Activated naive CD4-positive, alpha-beta T cell treated with anti-CD3 and anti-CD28 coated beads, Interleukin-2, amount 10 ng/mL, durations not matched to agents 7 days and 5 days (primary cell): ENCODE data around the gene PKD1.

Experiments used
- CTCF ChIA-PET: fragments of 350-600 bp; sonication (Branson Sonifier 250); formaldehyde crosslinking; loops from one replicate; lab custom pipeline; 2021; ENCODE audit warnings: antibody characterized with exemption; lab: Charles Lee
- DNase-seq: peaks from one replicate; pipeline ENCODE4 v3.0.0-alpha.2; 2020
- H3K27ac Mint-ChIP-seq: one replicate; pipeline ENCODE4 v1.8.0; 2021; ENCODE audit warnings: mild to moderate bottlenecking, moderate library complexity, mixed read lengths
- H3K27me3 Mint-ChIP-seq: one replicate; pipeline ENCODE4 v1.8.0; 2021; ENCODE audit warnings: mild to moderate bottlenecking, mixed read lengths
- H3K36me3 Mint-ChIP-seq: one replicate; pipeline ENCODE4 v1.8.0; 2021; ENCODE audit warnings: mixed read lengths
- H3K4me1 Mint-ChIP-seq: one replicate; pipeline ENCODE4 v1.8.0; 2021; ENCODE audit warnings: mixed read lengths
- H3K4me3 Mint-ChIP-seq: one replicate; pipeline ENCODE4 v1.8.0; 2021; ENCODE audit warnings: mild to moderate bottlenecking, moderate library complexity, mixed read lengths
- H3K9me3 Mint-ChIP-seq: one replicate; pipeline ENCODE4 v1.8.0; 2021; ENCODE audit warnings: mixed read lengths

The PKD1 gene

DNA sequence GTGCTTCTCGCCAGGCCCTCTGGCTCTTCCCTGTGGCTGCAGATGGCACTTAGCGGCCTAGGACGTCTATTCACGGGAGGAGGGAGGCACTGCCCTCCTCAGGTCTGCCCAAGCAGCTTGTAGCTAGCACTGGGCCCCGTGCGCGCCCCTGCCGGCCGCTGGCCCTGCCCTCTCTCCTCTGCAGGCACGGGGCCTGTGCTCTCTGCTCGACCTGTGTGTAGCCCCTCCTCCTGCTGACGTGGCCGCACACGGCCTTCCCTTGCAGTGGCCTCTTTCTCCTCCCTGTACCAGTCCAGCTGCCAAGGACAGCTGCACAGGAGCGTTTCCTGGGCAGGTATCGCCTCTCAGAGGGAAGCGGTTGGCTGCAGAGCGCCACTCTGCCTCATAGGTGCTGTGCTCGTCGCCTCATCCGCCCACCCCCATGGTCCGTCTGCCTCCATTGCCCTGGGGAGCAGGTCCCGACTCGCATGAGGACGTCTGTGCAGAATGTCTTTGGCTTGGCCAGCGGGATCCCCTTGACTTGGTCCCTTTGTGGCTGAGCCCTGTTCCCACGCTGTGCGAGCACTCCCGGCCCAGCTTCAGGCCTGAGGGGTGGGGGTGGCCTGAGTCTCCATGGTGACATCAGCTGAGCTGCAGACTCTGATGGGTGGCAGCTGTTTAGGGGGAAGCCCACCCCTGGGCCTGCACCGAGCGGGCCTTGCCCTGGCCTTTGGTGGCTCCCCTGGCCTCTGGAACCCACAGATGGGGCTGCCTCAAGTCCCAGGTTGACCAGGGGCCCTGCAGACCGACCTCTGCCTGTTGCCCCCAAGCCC, 53.3 kb downstream of the PKD1 start:
- Mint-ChIP-seq H3K4me3 (no peak overlapping the region), H3K27me3 (no peaks in the 10 kb centered on the region), H3K4me1 (no peaks in the 10 kb centered on the region), H3K27ac (no peak overlapping the region), H3K36me3 (peaks cover 4% of the 10 kb centered on the region), H3K9me3 (no peaks in the 10 kb centered on the region)
- CTCF ChIA-PET: no interaction called here
- DNase-seq: no peak

DNA sequence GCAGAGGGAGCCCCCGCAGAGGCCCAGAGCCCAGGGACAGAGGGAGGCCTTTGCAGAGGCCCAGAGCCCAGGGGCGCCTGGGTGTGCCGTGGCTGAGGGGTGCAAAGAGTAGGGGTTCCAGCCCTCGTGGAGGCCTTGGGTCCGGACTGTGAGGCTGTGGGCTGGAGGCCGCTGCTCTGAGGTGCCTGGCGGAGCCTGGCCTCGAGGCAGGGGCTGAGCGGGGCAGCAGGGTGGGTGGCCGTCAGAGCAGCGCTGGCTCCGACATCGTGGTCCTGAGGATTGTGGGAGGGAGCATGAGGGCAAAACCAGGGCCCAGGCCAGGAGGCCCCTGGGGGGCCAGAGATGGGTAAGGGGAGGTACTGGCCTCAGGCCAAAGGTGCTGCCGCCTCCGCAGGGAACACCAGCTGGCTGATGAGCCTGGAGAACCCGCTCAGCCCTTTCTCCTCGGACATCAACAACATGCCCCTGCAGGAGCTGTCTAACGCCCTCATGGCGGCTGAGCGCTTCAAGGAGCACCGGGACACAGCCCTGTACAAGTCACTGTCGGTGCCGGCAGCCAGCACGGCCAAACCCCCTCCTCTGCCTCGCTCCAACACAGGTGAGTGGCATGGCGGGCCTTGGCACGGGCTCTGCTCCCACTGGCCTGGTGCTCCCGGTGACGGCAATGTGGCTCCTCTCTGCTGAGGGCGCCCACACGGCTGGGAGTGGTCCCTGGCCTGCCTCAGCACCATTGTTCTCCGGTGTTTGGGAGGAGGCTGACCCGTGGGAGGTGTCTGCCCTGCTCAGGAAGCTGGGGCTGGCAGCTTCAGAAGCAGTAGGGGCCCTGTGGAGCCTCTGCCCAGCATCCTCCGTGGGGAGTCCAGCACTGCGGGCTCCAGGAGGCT, 54.3 kb downstream of the PKD1 start:
- H3K9me3 Mint-ChIP-seq: no peaks in the 10 kb centered on the region
- no peaks in the 10 kb centered on the region for H3K27me3 Mint-ChIP-seq
- CTCF ChIA-PET: no interaction called here
- no peak overlapping the region for H3K4me3 Mint-ChIP-seq
- peaks cover 4% of the 10 kb centered on the region for H3K36me3 Mint-ChIP-seq
- no peak overlapping the region for H3K27ac Mint-ChIP-seq
- no peaks in the 10 kb centered on the region for H3K4me1 Mint-ChIP-seq
- no peak for DNase-seq

DNA sequence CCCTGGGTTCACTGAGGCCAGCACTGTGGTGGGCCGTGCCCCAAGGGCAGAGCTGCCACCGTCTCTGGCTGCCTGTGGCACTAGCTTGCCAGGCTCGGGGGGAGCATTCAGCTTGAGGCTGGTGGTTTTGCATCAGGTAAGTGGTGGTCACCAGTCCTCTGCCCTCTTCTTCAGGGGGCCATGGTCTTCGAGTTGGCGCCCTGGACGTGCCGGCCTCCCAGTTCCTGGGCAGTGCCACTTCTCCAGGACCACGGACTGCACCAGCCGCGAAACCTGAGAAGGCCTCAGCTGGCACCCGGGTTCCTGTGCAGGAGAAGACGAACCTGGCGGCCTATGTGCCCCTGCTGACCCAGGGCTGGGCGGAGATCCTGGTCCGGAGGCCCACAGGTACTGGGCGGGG, 55.7 kb downstream of the PKD1 start:
- no peaks in the 10 kb centered on the region for H3K4me1 Mint-ChIP-seq

DNA sequence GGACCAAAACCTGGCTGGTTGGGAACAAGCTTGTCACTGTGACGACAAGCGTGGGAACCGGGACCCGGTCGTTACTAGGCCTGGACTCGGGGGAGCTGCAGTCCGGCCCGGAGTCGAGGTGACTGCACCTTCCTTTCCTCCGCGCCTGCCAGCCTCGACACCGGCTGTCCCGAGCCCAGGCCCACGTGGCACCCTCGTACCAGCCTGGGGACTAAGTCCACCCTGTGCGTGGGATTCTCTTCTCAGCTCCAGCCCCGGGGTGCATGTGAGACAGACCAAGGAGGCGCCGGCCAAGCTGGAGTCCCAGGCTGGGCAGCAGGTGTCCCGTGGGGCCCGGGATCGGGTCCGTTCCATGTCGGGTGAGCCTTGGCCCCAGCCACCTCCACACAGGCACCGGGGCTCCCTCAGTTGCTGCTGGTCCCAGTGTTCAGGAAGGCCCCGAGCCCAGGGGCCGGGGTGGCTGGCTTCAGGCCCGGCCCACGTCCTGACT, 56.3 kb downstream of the PKD1 start:
- H3K4me1 Mint-ChIP-seq: no peaks in the 10 kb centered on the region
- no peak for DNase-seq
- no peak overlapping the region for H3K27ac Mint-ChIP-seq
- H3K4me3 Mint-ChIP-seq: no peak overlapping the region
- peaks cover 7% of the 10 kb centered on the region for H3K36me3 Mint-ChIP-seq
- CTCF ChIA-PET: interaction anchor here (0.7 kb wide), 1 partner anchor 75 kb away, joined by 3 read pairs; no protein-coding TSS in a partner anchor
- H3K27me3 Mint-ChIP-seq: no peaks in the 10 kb centered on the region
- no peaks in the 10 kb centered on the region for H3K9me3 Mint-ChIP-seq

More for the DNA sequence above, 55.7 kb downstream of the PKD1 start:
- CTCF ChIA-PET: interaction anchor here (0.6 kb wide), 1 partner anchor 61 kb away, joined by 3 read pairs; no protein-coding TSS in a partner anchor
- Mint-ChIP-seq H3K4me3 (no peak overlapping the region), H3K27me3 (no peaks in the 10 kb centered on the region), H3K9me3 (no peaks in the 10 kb centered on the region), H3K36me3 (peaks cover 4% of the 10 kb centered on the region), H3K27ac (no peak overlapping the region)
- no peak for DNase-seq

DNA sequence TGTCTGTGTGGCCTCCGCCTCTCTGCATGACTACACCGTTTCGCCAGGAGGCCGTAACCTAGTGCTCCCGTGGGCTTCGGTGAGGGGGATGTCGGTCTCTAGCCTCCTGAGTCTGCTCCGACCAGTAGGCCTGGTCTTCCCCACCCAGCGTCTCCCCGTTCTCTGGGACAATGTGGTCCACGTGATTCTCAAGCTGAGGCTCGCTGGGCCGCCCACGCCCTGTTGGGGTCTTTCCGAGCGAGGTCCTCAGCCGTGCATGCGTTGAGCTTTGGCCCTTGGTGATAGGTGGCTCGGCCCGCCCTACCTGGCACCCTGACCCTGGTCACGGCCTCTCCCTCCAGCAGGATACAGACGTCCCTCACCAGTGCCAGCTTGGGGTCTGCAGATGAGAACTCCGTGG, 57.0 kb downstream of the PKD1 start:
- peaks cover 8% of the 10 kb centered on the region for H3K36me3 Mint-ChIP-seq
- CTCF ChIA-PET: interaction anchor here (0.7 kb wide), 1 partner anchor 74 kb away, joined by 3 read pairs; no protein-coding TSS in a partner anchor
- no peak overlapping the region for H3K4me3 Mint-ChIP-seq
- no peak overlapping the region for H3K27ac Mint-ChIP-seq
- H3K9me3 Mint-ChIP-seq: no peaks in the 10 kb centered on the region
- no peaks in the 10 kb centered on the region for H3K4me1 Mint-ChIP-seq
- no peak for DNase-seq
- H3K27me3 Mint-ChIP-seq: no peaks in the 10 kb centered on the region

DNA sequence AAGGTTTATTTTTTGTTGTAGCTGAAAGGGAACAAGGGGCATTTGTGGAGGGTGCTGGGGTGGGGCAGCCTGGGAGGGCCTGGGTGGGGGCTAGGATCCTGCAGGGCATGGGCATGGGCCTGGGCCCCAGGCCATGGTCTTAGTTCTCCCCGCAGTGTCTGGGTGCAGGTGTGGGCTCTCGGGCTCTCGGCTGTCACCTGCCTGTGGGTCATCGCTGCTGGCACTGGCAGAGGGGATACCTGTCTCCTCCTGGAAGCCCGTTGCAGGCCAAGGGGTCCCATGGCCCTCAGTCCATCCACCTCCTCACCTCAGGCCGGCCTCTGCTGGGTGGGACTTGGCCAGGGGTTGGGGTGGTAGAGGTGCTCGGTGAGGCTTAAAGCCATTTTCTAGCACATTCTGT, 57.6 kb downstream of the PKD1 start:
- Mint-ChIP-seq H3K4me3 (no peak overlapping the region), H3K36me3 (peaks cover 9% of the 10 kb centered on the region), H3K27me3 (no peaks in the 10 kb centered on the region), H3K4me1 (no peaks in the 10 kb centered on the region), H3K9me3 (no peaks in the 10 kb centered on the region), H3K27ac (no peak overlapping the region)
- CTCF ChIA-PET: no interaction called here
- DNase-seq: no peak

DNA sequence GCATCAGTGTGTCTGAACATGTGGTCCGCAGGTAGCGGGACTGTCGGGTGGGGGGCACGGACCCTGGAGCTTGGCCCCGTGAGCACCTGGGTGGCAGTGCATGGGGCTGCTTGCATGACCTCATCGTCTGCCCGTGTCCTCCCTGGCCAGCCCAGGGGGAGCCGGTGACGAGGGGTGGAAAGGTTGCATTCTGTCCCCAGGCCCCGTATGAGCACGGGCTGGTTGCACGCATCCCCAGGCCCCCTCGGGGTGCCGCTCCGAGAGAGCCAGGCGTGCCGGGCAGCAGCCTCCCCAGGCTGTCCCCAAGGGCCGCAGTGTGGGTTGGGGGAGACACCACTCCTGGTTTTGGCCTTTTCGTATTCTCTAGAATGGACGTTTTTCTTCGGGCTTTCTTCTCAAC, 58.0 kb downstream of the PKD1 start:
- Mint-ChIP-seq H3K4me3 (no peak overlapping the region), H3K27ac (no peak overlapping the region), H3K4me1 (no peaks in the 10 kb centered on the region), H3K36me3 (peaks cover 9% of the 10 kb centered on the region), H3K9me3 (no peaks in the 10 kb centered on the region), H3K27me3 (no peaks in the 10 kb centered on the region)
- CTCF ChIA-PET: no interaction called here
- no peak for DNase-seq

DNA sequence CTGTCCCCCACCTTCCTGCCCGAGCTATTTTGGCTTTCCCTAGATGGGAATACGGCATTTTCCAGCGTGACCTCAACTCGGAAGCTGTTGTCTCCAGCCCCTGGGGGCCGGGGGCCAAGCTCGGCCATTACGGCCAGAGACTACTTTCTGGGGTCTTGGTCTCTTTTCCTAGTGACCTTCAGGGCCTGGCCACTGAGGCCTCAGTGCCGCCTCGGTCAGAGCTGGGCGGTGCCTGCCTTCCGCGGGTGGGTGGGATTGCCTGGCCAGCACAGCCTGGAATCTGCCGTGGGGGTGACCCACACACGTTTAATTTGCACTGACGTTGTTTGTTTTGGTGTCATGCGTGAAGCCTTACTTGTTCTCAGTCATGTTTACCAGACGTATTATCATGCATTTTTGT, 58.7 kb downstream of the PKD1 start:
- Mint-ChIP-seq H3K4me3 (no peak overlapping the region), H3K36me3 (peaks cover 6% of the 10 kb centered on the region), H3K9me3 (no peaks in the 10 kb centered on the region), H3K27me3 (no peaks in the 10 kb centered on the region), H3K27ac (no peak overlapping the region), H3K4me1 (no peaks in the 10 kb centered on the region)
- DNase-seq: no peak
- CTCF ChIA-PET: no interaction called here

DNA sequence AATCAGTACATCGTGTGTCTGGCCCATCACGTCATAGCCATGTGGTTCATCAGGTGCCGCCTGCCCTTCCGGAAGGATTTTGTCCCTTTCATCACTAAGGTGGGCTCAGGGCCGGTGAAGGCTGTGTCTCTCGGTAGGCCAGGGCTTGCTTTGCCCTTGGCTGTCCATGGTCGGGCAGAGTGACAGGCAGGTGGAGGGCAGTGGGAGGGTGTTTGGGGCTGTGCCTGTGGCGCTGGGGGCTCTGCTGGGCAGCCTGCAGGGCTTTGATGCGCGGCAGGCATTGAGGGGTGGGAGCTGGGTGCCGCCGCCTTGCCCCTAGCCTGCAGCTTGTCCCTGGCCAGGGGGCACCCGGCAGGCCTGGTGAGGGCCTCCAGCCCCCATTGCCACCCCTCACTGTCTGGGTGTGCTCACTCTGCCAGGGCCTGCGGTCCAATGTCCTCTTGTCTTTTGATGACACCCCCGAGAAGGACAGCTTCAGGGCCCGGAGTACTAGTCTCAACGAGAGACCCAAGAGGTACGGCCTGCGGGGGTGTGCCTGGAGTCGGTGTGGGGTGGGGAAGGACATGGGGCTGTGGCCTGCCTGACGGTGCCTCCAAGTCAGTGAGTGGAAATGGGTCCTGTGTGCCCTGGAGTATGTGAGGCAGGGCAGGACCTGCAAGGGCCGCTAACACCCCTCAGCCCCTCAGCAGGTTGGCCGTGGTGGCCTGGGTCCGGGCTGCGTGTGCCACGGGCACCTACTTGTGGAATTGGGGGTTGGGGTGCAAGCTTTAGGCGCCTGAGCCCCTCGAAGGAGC, 59.4 kb downstream of the PKD1 start:
- peaks cover 6% of the 10 kb centered on the region for H3K36me3 Mint-ChIP-seq
- no peaks in the 10 kb centered on the region for H3K4me1 Mint-ChIP-seq
- H3K9me3 Mint-ChIP-seq: no peaks in the 10 kb centered on the region
- no peak overlapping the region for H3K4me3 Mint-ChIP-seq
- H3K27me3 Mint-ChIP-seq: no peaks in the 10 kb centered on the region
- CTCF ChIA-PET: no interaction called here
- H3K27ac Mint-ChIP-seq: no peak overlapping the region
- DNase-seq: no peak

DNA sequence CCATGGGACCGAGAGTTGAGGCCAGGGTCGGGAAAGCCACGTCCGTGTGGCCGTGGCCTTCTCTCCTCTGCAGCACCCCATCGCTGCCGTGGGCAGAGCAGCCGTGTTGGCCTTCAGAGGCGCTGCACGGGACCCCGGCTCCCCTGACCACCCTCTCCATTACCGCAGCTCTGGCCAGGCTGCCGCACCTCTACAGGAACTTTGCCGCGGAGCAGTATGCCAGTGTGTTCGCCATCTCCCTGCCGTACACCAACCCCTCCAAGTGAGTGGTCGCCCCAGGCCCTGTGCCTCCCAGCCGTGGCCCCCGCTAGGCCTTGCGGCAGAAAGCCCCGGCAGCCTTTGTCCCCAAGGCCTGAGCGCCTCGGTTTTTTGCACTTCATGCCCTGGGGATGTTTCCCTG, 60.1 kb downstream of the PKD1 start:
- Mint-ChIP-seq H3K27me3 (no peaks in the 10 kb centered on the region), H3K4me3 (no peak overlapping the region), H3K9me3 (no peaks in the 10 kb centered on the region), H3K36me3 (peaks cover 6% of the 10 kb centered on the region), H3K27ac (no peak overlapping the region), H3K4me1 (no peaks in the 10 kb centered on the region)
- no peak for DNase-seq
- CTCF ChIA-PET: no interaction called here

DNA sequence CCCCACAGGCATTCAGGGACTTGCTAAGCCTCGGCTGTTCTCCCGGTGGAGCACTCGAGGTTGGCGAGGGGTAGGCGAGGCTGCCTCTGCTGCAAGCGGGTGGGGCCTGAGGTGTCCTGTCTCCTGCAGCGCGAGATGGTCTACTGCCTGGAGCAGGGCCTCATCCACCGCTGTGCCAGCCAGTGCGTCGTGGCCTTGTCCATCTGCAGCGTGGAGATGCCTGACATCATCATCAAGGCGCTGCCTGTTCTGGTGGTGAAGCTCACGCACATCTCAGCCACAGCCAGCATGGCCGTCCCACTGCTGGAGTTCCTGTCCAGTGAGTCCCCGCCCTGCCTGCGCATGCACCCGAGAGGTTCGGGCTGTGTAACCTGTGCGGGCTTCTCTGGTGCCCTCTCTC, 61.6 kb downstream of the PKD1 start:
- no peaks in the 10 kb centered on the region for H3K27me3 Mint-ChIP-seq
- DNase-seq: no peak
- H3K4me3 Mint-ChIP-seq: no peak overlapping the region
- no peaks in the 10 kb centered on the region for H3K4me1 Mint-ChIP-seq
- no peak overlapping the region for H3K27ac Mint-ChIP-seq
- no peaks in the 10 kb centered on the region for H3K9me3 Mint-ChIP-seq
- H3K36me3 Mint-ChIP-seq: peaks cover 6% of the 10 kb centered on the region
- CTCF ChIA-PET: no interaction called here

DNA sequence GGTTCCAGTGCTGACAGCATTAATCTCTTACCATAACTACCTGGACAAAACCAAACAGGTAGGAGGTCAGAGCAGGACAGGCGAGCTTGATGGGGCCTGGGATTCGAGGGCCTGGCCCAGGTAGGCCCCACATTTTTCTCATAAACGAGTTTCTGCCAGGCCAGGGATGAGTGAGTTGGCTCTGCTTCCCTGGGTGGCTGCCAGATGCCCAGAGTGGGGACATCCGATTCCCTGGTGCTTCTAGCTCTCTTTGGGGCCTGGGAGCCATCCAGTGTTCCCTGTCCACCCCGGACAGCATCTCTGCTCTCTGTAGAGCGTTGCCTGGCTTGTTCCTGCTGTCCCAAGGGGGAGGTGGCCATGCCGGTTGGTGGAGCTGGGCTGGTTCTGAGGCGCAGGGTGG, 62.8 kb downstream of the PKD1 start:
- DNase-seq: no peak
- no peaks in the 10 kb centered on the region for H3K9me3 Mint-ChIP-seq
- H3K27ac Mint-ChIP-seq: no peak overlapping the region
- no peaks in the 10 kb centered on the region for H3K4me1 Mint-ChIP-seq
- no peak overlapping the region for H3K4me3 Mint-ChIP-seq
- CTCF ChIA-PET: no interaction called here
- peaks cover 9% of the 10 kb centered on the region for H3K36me3 Mint-ChIP-seq
- no peaks in the 10 kb centered on the region for H3K27me3 Mint-ChIP-seq

DNA sequence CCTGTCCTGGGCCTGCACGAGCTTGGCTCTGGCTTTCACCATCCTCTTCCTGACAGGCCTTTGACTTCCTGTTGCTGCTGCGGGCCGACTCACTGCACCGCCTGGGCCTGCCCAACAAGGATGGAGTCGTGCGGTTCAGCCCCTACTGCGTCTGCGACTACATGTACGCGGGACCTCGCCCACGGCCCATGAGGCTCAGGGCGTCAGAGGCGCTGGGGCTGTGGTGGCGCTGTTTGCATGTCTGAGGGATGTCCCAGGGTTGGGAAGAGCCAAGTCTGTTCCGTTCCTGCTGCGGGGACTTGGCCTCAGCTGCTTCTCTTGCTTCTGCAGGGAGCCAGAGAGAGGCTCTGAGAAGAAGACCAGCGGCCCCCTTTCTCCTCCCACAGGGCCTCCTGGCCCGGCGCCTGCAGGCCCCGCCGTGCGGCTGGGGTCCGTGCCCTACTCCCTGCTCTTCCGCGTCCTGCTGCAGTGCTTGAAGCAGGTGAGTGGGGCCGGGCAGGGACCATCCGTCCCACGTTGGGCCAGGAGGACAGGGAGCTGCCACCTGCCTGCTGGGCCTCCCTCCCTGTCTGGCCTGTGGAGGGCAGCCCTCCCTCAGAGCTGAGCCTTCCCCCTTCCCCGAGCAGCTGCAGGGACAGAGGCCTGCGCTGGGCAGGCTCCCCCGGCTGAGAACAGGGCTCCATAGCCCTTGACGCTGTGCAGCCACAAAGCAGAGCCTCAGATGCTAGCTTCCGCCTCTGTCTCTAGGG, 64.1 kb downstream of the PKD1 start:
- H3K4me3 Mint-ChIP-seq: no peak overlapping the region
- H3K36me3 Mint-ChIP-seq: peaks cover 10% of the 10 kb centered on the region
- no peaks in the 10 kb centered on the region for H3K4me1 Mint-ChIP-seq
- DNase-seq: no peak
- H3K9me3 Mint-ChIP-seq: no peaks in the 10 kb centered on the region
- CTCF ChIA-PET: no interaction called here
- H3K27me3 Mint-ChIP-seq: no peaks in the 10 kb centered on the region
- peak overlapping the region; percentile 65 for H3K27ac Mint-ChIP-seq
